Measurements from ENCODE around the gene RAP1GAP.

GRCh38 chr1:21700094-21700493 is 30.9 kb upstream of the RAP1GAP start:
- no peak for TF ChIP-seq EP300 (IDR thresholded peaks at IDR 0.05; ENCODE audit: low read depth)
- no peak for TF ChIP-seq POLR2A (IDR thresholded peaks at IDR 0.05)
- TF ChIP-seq POLR2AphosphoS5 (IDR thresholded peaks at IDR 0.05): no peak
- no peak for TF ChIP-seq CTCF (IDR thresholded peaks at IDR 0.05)

Measured in transverse colon (tissue), 4 donors.